Hypothalamus (tissue), 51 donors: ENCODE data around the gene ADAM19.
A peak's percentile ranks its signal among the peaks of the same experiment; 100 is the strongest.
"Not testable (repeated sequence)": the region's sequence is repeated elsewhere in the genome, so short reads cannot be mapped to it uniquely, and the experiment has no call there.

Experiments used
- DNase-seq, 51 donors: peaks; one replicate each; lab custom pipeline; 2025; lab: John Stamatoyannopoulos, UW

ADAM19 gene

DNA sequence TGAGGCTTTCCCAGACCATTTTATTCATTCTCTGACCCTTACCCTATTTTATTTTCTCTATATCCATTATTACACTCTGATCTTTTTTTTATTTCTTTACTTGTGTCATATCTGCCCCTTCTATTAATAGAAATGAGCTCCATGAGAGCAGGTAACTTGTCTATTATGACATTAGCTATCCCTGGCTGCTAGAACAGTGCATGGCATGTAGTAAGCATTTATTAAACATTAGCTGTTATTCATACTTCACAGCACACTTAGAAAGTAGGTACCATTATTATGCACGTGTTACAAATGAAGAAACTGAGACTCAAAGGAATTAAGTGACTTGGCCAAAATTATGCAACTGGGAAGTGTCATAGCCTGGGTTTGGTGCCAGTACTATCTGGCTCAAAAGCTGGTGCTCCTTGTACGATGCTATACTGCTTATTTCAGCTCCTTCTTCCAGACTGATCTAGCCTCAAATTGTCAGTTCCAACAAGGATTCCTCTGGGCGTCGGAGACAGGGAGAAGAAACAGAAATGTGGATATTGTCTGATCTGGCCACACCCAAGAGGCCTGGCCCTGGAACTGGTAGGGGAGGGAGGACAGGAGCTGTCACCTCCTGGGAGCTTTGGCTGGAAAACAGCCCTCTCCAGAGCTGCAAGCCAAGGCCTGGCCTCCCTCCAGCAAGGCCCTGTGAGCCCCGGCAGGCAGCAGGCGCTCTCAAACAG lies 126.4 kb downstream of the ADAM19 start:
- peak in 27 of 51 donors; percentile 12 to 68 (median 34) for DNase-seq

DNA sequence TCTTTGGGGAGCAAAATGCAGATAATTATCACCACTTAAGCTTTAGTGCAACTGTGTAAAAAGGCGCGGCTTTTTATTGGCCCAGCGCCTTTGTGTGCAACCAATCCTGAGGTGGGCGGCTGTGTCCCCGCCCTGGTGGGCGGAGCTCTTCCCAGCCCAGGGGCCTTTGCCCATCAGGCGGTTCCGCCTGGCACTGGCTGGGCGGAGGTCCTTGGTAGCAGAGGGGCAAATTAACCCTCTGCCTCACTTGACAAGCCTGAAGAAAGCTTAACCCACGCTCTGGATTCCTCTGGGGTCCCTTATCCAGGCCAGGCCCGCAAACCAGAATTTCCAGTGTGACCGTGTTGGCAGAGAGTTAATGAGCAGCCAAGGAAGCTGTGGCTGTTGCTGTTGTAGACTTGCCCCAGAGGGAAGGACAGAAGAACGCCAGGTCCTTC lies 128.4 kb downstream of the ADAM19 start:
- DNase-seq, result peak in 1 of 51 donors; percentile 30

DNA sequence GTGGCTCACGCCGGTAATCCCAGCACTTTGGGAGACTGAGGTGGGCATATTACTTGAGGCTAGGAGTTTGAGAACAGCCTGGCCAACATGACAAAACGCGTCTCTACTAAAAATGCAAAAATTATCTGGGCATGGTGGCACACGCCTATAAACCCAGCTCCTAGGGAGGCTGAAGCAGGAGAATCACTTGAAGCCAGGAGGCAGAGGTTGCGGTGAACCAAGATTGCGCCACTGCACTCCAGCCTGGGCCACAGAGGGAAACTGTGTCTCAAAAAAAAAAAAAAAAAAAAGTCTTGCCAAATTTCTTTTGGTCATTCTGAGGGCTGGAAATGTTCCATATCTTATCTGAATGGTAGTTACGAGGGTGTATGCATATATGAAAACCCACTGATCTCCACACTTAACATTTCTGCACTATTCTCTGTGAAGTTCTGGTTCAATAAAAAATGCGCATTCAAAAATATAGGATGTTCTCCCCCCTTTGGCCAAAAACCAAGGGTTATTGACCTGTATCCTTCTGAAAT lies 129.1 kb downstream of the ADAM19 start:
- no peak for DNase-seq

DNA sequence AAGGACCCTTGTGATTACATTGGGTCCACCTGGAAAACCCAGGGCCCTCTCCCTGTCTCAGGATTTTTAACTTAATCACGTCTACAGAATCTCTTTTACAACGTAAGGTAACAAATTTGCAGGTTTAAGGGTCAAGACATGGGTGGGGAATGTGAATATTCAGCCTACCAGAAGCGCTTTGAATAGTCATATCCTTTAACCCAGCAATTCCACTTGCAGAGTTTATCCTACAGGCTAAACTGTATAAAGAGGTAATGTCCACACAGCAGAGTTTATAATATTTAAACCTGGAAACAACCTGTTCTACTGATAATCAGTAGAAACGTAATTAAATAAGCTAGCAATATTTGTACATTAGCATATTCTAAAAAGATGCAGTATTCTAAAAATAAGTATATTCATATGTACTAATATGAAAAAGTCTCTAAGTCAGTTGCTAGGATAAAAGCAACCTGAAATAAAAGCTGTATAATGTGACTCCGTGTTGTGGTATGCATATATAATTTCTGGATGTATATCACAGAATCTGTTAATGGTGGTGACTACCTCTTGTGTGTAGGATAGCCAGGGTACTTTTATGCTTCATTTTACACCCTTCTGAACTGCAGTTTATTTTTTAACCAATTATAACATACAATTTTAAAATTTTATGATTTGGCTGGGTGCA lies 129.7 kb downstream of the ADAM19 start:
- no peak for DNase-seq

DNA sequence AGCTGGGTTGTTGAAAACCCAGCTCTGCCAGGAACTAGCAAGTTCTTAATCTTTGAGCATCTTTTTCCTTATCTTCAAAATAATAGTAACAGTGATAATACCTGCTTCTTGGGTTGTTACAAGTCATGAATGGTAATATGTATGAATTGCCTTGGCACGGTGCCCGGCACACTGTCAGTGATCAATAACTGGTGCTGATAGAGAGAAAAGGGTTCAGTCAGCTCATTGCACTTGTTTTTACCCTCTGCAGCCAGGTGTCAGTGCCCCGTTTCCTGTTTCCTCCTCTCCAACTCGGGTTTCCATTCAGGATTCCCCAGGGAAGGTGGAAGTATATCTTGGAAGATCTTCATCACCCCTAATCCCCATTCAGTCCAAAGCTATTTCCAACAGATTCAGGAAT lies 131.4 kb downstream of the ADAM19 start:
- no peak for DNase-seq

DNA sequence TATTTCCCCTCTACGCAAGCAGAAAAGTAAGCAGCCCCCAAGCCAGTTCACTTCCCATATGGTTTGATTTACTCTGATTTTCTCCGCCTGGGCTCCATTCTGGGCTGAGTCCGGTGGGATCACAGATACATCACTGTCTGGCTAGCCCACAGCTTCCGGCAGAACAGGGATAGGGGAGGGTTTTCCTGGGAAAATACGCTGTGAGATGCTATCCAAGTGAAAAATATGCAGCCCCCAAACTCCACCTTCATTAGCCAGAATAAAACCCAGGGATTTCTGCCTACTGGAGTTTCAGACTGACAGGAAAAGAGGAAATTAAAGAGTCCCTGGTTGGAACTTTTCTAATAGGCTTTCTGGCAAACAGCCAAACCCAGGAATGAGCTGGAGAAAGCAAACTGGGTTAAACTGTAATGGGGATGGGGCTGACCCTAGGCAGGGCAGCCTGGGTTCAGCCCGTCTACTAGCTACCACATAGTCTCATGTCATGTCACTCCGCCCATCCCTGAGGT lies 132.5 kb downstream of the ADAM19 start:
- DNase-seq, result no peak

DNA sequence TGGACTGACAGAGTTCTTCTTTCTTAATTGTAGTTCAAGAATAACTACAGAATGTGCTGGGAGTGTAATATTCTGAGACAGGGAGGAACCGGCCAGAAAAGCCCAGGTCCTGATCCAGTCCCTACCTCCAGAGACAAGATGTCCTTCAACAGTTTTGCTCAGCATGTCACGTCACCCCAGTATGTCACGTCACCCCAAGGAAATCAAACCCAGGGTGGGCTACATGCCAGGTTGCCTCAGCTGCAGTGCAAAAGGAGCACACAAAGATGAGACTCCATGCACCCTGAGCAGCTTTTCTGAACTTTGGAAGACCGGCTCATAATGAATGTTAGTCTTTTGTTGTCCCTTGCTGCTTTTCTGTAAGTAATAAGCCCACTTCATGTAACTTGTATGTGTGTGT lies 141.5 kb downstream of the ADAM19 start:
- no peak for DNase-seq

DNA sequence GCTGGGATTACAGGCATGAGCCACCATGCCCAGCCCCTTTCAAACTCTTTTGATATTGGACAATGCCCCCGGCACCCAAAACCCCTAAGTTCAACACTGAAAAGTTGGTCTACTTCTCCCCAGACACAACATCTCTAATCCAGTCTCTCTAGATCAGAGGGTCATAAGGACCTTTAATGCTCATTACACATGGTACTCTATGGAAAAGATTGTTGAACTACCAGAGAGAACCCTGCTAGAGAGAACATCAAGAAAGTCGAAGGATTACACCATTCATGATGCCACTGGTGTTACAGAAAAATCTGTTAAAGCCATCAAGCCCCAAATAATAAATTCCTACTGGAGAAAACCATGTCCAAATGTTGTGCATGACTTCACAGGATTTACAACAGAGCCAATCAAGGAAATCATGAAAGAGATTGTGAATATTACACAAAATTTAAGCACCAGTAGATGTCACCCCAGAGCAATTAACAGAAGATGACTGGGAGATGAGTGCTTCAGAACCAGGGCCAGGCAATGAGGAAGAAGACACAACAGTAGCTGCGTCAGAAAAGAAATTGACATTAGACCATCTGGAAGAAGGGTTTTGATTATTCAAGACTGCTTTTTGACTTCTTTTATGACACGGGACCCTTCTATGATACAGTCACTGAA lies 143.9 kb downstream of the ADAM19 start:
- DNase-seq, result peak in 9 of 51 donors; percentile 20 to 84 (median 28)

DNA sequence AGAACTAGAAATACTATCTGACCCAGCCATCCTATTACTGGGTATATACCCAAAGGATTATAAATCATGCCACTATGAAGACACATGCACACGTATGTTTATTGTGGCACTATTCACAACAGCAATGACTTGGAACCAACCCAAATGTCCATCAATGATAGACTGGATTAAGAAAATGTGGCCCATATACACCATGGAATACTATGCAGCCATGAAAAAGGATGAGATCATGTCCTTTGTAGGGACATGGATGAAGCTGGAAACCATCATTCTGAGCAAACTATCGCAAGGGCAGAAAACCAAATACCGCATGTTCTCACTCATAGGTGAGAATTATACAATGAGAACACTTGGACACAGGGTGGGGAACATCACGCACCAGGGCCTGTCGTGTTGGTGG lies 145.7 kb downstream of the ADAM19 start:
- DNase-seq, result not testable (repeated sequence)
